Transverse colon (tissue), 3 donors: ENCODE results near the gene TRRAP.

ENCODE experiments used
- EP300 ChIP-seq: sonication (generic); formaldehyde crosslinking; IDR thresholded peaks from one replicate; pipeline ENCODE4 v1.6.1; 2017; ENCODE audit warnings: antibody characterized with exemption, low read depth
- TF ChIP-seq, protein P1 (sequence below), 5 experiments: fragments of 200-600 bp in 3 of 5; fragments of 450-650 bp in 2 of 5; sonication (generic) in 3 of 5; IDR thresholded peaks; 1 replicate in 2 of 5; 2 replicates in 3 of 5; pipeline ENCODE4 v1.5.1; 2016 to 2017; ENCODE audit warnings: antibody characterized with exemption in 5 of 5, inconsistent platforms in 3 of 5, mild to moderate bottlenecking in 2 of 5, moderate library complexity in 1 of 5

DNA sequence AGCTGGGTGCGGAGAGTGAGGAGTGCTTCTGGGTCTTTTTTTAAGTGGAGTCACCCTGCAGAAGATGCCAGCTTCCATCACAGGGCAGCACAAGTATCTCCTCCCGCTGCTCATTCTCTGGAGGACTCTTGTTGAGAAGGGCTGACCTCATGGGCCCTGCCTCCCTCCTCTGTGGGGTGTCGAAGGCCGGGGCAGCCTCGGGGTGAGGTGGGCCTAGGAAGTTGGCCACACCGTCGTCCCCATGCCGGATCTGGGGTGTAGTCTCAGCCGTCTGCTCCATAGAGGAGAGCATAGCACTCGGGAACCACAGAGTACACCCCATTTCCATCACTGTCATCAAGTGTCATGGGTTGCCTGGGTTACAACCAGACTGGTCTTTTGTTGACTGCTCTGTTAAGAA is 85.0 kb downstream of the TRRAP start:
- TF ChIP-seq, protein P1, sequence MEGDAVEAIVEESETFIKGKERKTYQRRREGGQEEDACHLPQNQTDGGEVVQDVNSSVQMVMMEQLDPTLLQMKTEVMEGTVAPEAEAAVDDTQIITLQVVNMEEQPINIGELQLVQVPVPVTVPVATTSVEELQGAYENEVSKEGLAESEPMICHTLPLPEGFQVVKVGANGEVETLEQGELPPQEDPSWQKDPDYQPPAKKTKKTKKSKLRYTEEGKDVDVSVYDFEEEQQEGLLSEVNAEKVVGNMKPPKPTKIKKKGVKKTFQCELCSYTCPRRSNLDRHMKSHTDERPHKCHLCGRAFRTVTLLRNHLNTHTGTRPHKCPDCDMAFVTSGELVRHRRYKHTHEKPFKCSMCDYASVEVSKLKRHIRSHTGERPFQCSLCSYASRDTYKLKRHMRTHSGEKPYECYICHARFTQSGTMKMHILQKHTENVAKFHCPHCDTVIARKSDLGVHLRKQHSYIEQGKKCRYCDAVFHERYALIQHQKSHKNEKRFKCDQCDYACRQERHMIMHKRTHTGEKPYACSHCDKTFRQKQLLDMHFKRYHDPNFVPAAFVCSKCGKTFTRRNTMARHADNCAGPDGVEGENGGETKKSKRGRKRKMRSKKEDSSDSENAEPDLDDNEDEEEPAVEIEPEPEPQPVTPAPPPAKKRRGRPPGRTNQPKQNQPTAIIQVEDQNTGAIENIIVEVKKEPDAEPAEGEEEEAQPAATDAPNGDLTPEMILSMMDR (IDR thresholded peaks at IDR 0.05) = no peak
- no peak for TF ChIP-seq EP300
